WTC11 (cell line): Measurements from ENCODE around the gene RETSAT. TPM values are rescaled to one million over a fixed set of nuclear protein-coding genes. Genes with fewer than 3 reads are reported as not detected.
A peak's percentile ranks its signal among the peaks of the same experiment; 100 is the strongest.
"Not testable (repeated sequence)": the region's sequence is repeated elsewhere in the genome, so short reads cannot be mapped to it uniquely, and the experiment has no call there.

Source experiments
- ATAC-seq: fragments of 200-7000 bp; cut with Tn5 transposase; 2 replicates; pipeline ENCODE4 v1.10.0; 2021; ENCODE audit warnings: mild to moderate bottlenecking, moderate library complexity
- CTCF ChIA-PET: fragments of 300-600 bp; sonication (Branson Sonifier 250); formaldehyde crosslinking; loops from one replicate; lab custom pipeline; 2021; ENCODE audit warnings: antibody characterized with exemption; lab: Charles Lee
- POLR2A ChIA-PET: fragments of 350-600 bp; sonication (Branson Sonifier 250); formaldehyde crosslinking; loops from one replicate; lab custom pipeline; 2021; ENCODE audit warnings: antibody characterized with exemption; lab: Charles Lee
- DNase-seq: peaks from one replicate; pipeline ENCODE4 v3.0.0; 2021; ENCODE audit warnings: low spot score
- H3K27ac Mint-ChIP-seq: 2 replicates; pipeline ENCODE4 v1.8.0; 2021; ENCODE audit warnings: mixed read lengths
- H3K27me3 Mint-ChIP-seq: 2 replicates; pipeline ENCODE4 v1.8.0; 2021; ENCODE audit warnings: low read depth, mild to moderate bottlenecking, moderate library complexity, mixed read lengths
- H3K36me3 Mint-ChIP-seq: 2 replicates; pipeline ENCODE4 v1.8.0; 2021; ENCODE audit warnings: mixed read lengths
- H3K4me1 Mint-ChIP-seq: 2 replicates; pipeline ENCODE4 v1.8.0; 2022; ENCODE audit warnings: mixed read lengths
- H3K4me3 Mint-ChIP-seq: 2 replicates; pipeline ENCODE4 v1.8.0; 2021; ENCODE audit warnings: mild to moderate bottlenecking, moderate library complexity, mixed read lengths
- H3K9me3 Mint-ChIP-seq: 2 replicates; pipeline ENCODE4 v1.8.0; 2021; ENCODE audit warnings: mixed read lengths
- E2F1 ChIP-seq: sonication (generic); formaldehyde crosslinking; IDR thresholded peaks from 2 replicates; pipeline ENCODE4 v1.8.0; 2022; ENCODE audit warnings: mild to moderate bottlenecking, missing genetic modification reagents
- EMX1 ChIP-seq: fragments of 250-450 bp; sonication (Bioruptor Pico); IDR thresholded peaks from 2 replicates; pipeline ENCODE4 v1.8.0; 2021; ENCODE audit warnings: mild to moderate bottlenecking
- ERG ChIP-seq: fragments of 250-450 bp; sonication (Bioruptor Pico); IDR thresholded peaks from 2 replicates; pipeline ENCODE4 v1.8.0; 2021; ENCODE audit warnings: mild to moderate bottlenecking
- FOXP4 ChIP-seq: sonication (generic); formaldehyde crosslinking; IDR thresholded peaks from 2 replicates; pipeline ENCODE4 v1.8.0; 2022; ENCODE audit warnings: mild to moderate bottlenecking, missing genetic modification reagents
- GRHL2 ChIP-seq: fragments of 250-450 bp; sonication (Bioruptor Pico); IDR thresholded peaks from 2 replicates; pipeline ENCODE4 v1.8.0; 2022; ENCODE audit warnings: mild to moderate bottlenecking, moderate library complexity; ENCODE audit not compliant: insufficient replicate concordance, severe bottlenecking
- GTF2I ChIP-seq: fragments of 250-450 bp; sonication (Bioruptor Pico); conservative IDR thresholded peaks from 2 replicates; pipeline ENCODE4 v1.4.0; 2021; ENCODE audit warnings: mild to moderate bottlenecking
- HMGA2 ChIP-seq: fragments of 250-450 bp; sonication (Bioruptor Pico); IDR thresholded peaks from 2 replicates; pipeline ENCODE4 v1.4.0; 2021; ENCODE audit warnings: mild to moderate bottlenecking, moderate library complexity
- IRF2 ChIP-seq: sonication (generic); formaldehyde crosslinking; IDR thresholded peaks from 2 replicates; pipeline ENCODE4 v1.8.0; 2022; ENCODE audit warnings: low read depth, missing genetic modification reagents, borderline replicate concordance
- JUN ChIP-seq: sonication (generic); formaldehyde crosslinking; IDR thresholded peaks from 2 replicates; pipeline ENCODE4 v1.8.0; 2023; ENCODE audit warnings: mild to moderate bottlenecking, missing genetic modification reagents
- KAT7 ChIP-seq: sonication (generic); formaldehyde crosslinking; IDR thresholded peaks from 2 replicates; pipeline ENCODE4 v1.8.1; 2023; ENCODE audit warnings: missing genetic modification reagents, mild to moderate bottlenecking, borderline replicate concordance
- NFE2L1 ChIP-seq: sonication (generic); formaldehyde crosslinking; IDR thresholded peaks from 2 replicates; pipeline ENCODE4 v1.8.1; 2023; ENCODE audit warnings: missing genetic modification reagents
- NFYB ChIP-seq: sonication (generic); formaldehyde crosslinking; conservative IDR thresholded peaks from 2 replicates; pipeline ENCODE4 v1.8.0; 2022; ENCODE audit warnings: low read depth, missing genetic modification reagents
- PRRX2 ChIP-seq: fragments of 250-450 bp; sonication (Bioruptor Pico); IDR thresholded peaks from 2 replicates; pipeline ENCODE4 v1.8.0; 2021; ENCODE audit warnings: mild to moderate bottlenecking
- SMAD4 ChIP-seq: sonication (generic); formaldehyde crosslinking; IDR thresholded peaks from 2 replicates; pipeline ENCODE4 v1.8.0; 2022; ENCODE audit warnings: mild to moderate bottlenecking, missing genetic modification reagents
- SOX15 ChIP-seq: fragments of 250-450 bp; sonication (Bioruptor Pico); IDR thresholded peaks from 2 replicates; pipeline ENCODE4 v1.9.0; 2021; ENCODE audit warnings: mild to moderate bottlenecking
- ZNF416 ChIP-seq: fragments of 250-450 bp; sonication (Bioruptor Pico); IDR thresholded peaks from 2 replicates; pipeline ENCODE4 v1.9.0; 2021; ENCODE audit warnings: mild to moderate bottlenecking, inconsistent platforms
- total RNA-seq: library from RNA; stranded (reverse); gene quantifications from 3 replicates; pipeline ENCODE4 v1.2.3, GENCODE V29; 2021
- TF ChIP-seq, protein P1 (sequence below): fragments of 250-450 bp; sonication (Bioruptor Pico); IDR thresholded peaks from 2 replicates; pipeline ENCODE4 v1.9.0; 2021; ENCODE audit warnings: moderate library complexity, mild to moderate bottlenecking, inconsistent platforms, borderline replicate concordance
- TF ChIP-seq, protein P2 (sequence below): fragments of 250-450 bp; sonication (Bioruptor Pico); conservative IDR thresholded peaks from 2 replicates; pipeline ENCODE4 v1.9.0; 2021; ENCODE audit warnings: mild to moderate bottlenecking
- TF ChIP-seq, protein P3 (sequence below): sonication (generic); formaldehyde crosslinking; IDR thresholded peaks from 2 replicates; pipeline ENCODE4 v1.8.0; 2023; ENCODE audit warnings: missing genetic modification reagents, mild to moderate bottlenecking, borderline replicate concordance

RETSAT gene
- total RNA-seq, 1 experiment from 2014 or later, result 24.4 TPM

DNA sequence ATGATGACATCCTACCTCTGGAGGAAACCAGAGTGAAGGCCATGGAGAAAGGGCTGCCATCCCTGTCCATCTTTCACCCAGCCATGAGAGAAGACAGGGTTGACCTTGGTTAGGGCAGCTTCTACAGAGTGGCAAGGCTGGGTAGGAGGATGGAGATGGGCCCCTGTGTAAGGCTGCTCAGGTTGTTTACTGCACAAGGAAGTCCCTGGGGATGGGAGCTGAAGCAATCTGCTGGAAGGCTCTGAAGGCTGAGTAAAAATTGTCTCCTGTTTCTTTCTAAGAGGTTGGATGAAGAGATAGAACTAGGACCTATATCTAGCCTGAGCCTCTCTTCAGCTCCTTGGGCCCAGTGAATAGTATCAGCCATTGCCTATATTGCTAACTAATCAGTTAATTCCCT lies 14.6 kb upstream of the RETSAT start (continued):
- TF ChIP-seq ERG (CRISPR knock-in tag), result no peak
- no peak for TF ChIP-seq SMAD4

DNA sequence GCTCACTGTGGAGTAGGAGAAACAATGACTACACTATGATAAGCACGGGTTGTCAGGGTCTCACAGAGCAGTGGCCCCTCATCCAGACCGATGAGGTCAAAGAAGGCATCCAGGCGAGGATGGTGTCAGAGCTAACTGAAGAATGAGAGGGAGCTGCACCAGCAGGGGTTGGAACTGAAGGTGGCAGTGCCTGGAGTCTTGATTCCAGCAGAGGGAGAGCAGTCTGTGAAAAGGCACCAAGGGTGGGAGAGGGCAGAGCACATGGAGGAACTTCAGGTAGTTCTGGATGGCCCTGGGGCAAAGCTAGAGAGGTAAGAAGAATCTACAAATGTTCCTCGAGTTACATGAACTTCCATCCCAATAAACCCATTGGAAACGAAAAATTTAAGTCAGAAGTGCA lies 12.9 kb upstream of the RETSAT start:
- TF ChIP-seq FOXP4 (CRISPR knock-in tag), result no peak
- TF ChIP-seq EMX1 (CRISPR knock-in tag), result no peak
- TF ChIP-seq ZNF416, result no peak
- TF ChIP-seq, protein P1, sequence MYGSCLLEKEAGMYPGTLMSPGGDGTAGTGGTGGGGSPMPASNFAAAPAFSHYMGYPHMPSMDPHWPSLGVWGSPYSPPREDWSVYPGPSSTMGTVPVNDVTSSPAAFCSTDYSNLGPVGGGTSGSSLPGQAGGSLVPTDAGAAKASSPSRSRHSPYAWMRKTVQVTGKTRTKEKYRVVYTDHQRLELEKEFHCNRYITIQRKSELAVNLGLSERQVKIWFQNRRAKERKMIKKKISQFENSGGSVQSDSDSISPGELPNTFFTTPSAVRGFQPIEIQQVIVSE (CRISPR knock-in tag), result no peak
- TF ChIP-seq NFYB (CRISPR knock-in tag), result no peak
- TF ChIP-seq, all 79 proteins: peak for 0
- Mint-ChIP-seq H3K4me3 (no peak overlapping the region), H3K27me3 (no peaks in the 10 kb centered on the region), H3K27ac (no peak overlapping the region), H3K4me1 (no peaks in the 10 kb centered on the region), H3K9me3 (peaks cover 6% of the 10 kb centered on the region), H3K36me3 (peaks cover 8% of the 10 kb centered on the region)
- DNase-seq (no peak), ATAC-seq (peak; percentile 57)
- ChIA-PET CTCF (interaction anchor here (1.0 kb wide), 1 partner anchor 13 kb away, joined by 3 read pairs; the partner anchor contains the start of genes ELMOD3 and RETSAT), POLR2A (interaction anchor here (0.6 kb wide), 1 partner anchor 194 kb away, joined by 3 read pairs; no protein-coding TSS in a partner anchor)

DNA sequence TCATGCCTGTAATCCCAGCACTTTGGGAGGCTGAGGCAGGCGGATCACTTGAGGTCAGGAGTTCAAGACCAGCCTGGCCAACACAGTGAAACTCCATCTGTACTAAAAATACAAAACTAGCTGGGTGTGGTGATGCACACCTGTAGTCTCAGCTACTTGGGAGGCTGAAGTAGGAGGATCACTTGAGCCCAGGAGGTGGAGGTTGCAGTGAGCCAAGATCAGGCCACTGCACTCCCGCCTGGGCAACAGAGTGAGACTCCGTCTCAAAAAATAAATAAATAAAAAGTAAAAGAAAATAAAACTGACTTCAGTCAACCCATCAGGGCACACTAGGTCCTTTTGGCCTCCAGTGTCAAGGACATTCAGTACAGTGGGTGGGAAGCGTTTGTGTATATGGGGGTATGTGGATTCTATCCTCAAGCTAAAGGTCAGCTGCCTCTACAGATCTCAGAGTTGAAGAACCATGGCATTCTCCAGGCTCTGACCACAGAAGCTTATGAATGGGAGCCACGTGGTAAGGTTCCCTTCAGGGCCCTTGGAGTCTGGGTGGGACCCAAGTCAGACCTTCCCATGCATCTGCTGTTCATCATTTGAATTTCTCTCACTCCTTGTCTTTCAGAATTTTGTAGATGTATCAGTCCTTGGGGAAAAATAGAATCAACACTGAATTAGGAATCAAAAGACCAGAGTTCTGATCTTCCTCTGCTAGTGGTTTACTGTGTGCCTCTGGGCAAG lies 8.5 kb upstream of the RETSAT start:
- H3K9me3 Mint-ChIP-seq, H3K4me1 Mint-ChIP-seq, H3K4me3 Mint-ChIP-seq, H3K27ac Mint-ChIP-seq, DNase-seq, H3K27me3 Mint-ChIP-seq, ATAC-seq, POLR2A ChIA-PET: not testable (repeated sequence)
- CTCF ChIA-PET, result interaction anchor here (1.7 kb wide), 1 partner anchor 189 kb away, joined by 5 read pairs; no protein-coding TSS in a partner anchor
- peaks cover 20% of the 10 kb centered on the region for H3K36me3 Mint-ChIP-seq

GRCh38 chr2:85357736-85358135 lies 3.4 kb upstream of the RETSAT start:
- Mint-ChIP-seq H3K4me1 (peaks cover 16% of the 10 kb centered on the region), H3K4me3 (no peak overlapping the region), H3K27me3 (no peaks in the 10 kb centered on the region), H3K36me3 (peaks cover 13% of the 10 kb centered on the region), H3K27ac (no peak overlapping the region), H3K9me3 (no peaks in the 10 kb centered on the region)
- ATAC-seq, result no peak
- CTCF ChIA-PET, result no interaction called here
- POLR2A ChIA-PET, result no interaction called here
- no peak for DNase-seq
- TF ChIP-seq GRHL2, result no peak
- TF ChIP-seq NFE2L1, result no peak
- TF ChIP-seq KAT7 (CRISPR knock-in tag), result no peak
- TF ChIP-seq JUN (CRISPR knock-in tag), result no peak
- TF ChIP-seq, protein P2, sequence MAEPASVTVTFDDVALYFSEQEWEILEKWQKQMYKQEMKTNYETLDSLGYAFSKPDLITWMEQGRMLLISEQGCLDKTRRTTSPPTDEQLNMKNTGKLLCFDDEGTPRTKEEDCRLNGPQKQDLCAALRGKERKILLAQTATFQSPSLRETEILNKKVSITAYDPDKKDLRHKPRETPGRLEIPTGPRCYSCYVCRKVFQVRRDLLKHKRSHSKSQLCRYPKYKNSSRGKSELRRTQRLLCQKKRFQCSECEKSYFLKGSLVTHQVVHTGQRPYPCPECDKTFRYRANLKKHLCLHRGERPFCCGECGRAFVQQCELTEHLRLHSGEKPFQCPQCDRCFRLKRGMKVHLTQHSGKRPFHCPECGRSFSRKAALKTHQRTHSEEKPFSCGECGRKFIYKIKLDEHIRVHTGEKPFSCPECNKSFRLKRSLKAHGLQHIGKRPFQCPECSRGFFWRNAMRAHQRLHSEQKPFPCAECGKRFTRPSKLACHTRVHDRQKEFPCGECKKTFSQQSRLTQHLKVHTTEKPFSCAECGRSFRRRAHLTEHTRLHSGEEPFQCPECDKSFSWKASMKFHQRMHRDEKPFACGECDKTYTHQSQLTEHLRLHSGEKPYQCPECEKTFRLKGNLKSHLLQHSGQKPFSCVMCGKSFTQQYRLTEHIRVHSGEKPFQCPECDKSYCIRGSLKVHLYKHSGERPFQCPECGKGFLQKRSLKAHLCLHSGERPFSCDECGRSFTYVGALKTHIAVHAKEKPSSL (CRISPR knock-in tag), result no peak
- no peak for TF ChIP-seq HMGA2 (CRISPR knock-in tag)
- TF ChIP-seq E2F1 (CRISPR knock-in tag), result no peak
- TF ChIP-seq GTF2I (CRISPR knock-in tag), result no peak
- TF ChIP-seq SOX15, result no peak
- no peak for TF ChIP-seq PRRX2
- TF ChIP-seq IRF2, result no peak
- TF ChIP-seq, protein P3, sequence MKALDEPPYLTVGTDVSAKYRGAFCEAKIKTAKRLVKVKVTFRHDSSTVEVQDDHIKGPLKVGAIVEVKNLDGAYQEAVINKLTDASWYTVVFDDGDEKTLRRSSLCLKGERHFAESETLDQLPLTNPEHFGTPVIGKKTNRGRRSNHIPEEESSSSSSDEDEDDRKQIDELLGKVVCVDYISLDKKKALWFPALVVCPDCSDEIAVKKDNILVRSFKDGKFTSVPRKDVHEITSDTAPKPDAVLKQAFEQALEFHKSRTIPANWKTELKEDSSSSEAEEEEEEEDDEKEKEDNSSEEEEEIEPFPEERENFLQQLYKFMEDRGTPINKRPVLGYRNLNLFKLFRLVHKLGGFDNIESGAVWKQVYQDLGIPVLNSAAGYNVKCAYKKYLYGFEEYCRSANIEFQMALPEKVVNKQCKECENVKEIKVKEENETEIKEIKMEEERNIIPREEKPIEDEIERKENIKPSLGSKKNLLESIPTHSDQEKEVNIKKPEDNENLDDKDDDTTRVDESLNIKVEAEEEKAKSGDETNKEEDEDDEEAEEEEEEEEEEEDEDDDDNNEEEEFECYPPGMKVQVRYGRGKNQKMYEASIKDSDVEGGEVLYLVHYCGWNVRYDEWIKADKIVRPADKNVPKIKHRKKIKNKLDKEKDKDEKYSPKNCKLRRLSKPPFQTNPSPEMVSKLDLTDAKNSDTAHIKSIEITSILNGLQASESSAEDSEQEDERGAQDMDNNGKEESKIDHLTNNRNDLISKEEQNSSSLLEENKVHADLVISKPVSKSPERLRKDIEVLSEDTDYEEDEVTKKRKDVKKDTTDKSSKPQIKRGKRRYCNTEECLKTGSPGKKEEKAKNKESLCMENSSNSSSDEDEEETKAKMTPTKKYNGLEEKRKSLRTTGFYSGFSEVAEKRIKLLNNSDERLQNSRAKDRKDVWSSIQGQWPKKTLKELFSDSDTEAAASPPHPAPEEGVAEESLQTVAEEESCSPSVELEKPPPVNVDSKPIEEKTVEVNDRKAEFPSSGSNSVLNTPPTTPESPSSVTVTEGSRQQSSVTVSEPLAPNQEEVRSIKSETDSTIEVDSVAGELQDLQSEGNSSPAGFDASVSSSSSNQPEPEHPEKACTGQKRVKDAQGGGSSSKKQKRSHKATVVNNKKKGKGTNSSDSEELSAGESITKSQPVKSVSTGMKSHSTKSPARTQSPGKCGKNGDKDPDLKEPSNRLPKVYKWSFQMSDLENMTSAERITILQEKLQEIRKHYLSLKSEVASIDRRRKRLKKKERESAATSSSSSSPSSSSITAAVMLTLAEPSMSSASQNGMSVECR (CRISPR knock-in tag), result no peak
